GM18519 (cell line): ENCODE data around the gene CCDC126.
"Not testable (repeated sequence)": the region's sequence is repeated elsewhere in the genome, so short reads cannot be mapped to it uniquely, and the experiment has no call there.

Experiments
- ATAC-seq: cut with Tn5 transposase; IDR thresholded peaks from one replicate; pipeline ENCODE4 v1.9.1; 2021; ENCODE audit warnings: mild to moderate bottlenecking, moderate library complexity; ENCODE audit not compliant: unreplicated experiment, low FRiP score

CCDC126 gene, protein sequence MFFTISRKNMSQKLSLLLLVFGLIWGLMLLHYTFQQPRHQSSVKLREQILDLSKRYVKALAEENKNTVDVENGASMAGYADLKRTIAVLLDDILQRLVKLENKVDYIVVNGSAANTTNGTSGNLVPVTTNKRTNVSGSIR

GRCh38 chr7:23597094-23598091, at the start of gene CCDC126:
Gene CCDC126, plus strand, starts transcription at chr7:23597382. Its CDS starts 13,934 bp downstream, at chr7:23611316.
- peak; percentile 56 for ATAC-seq

DNA sequence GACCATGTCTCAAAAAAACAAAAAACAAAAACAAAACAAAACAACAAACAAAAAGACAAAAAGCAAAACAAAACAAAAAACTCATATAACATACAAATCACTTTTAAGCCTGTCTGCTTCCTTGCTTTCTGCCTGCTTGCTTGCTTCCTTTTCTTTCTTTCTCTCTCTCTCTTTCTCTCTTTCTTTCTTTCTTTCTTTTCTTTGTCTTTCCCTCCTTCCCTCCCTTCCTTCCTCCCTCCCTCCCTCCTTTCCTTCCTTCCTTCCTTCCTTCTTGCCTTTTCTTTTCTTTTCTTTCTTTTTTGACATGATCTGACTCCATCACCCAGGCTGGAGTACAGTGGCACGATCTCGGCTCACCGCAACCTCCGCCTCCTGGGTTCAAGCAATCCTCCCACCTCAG, 49.5 kb upstream of the CCDC126 start:
- no peak for ATAC-seq

GRCh38 chr7:23558303-23558702, 38.9 kb upstream of the CCDC126 start:
- ATAC-seq = no peak

DNA sequence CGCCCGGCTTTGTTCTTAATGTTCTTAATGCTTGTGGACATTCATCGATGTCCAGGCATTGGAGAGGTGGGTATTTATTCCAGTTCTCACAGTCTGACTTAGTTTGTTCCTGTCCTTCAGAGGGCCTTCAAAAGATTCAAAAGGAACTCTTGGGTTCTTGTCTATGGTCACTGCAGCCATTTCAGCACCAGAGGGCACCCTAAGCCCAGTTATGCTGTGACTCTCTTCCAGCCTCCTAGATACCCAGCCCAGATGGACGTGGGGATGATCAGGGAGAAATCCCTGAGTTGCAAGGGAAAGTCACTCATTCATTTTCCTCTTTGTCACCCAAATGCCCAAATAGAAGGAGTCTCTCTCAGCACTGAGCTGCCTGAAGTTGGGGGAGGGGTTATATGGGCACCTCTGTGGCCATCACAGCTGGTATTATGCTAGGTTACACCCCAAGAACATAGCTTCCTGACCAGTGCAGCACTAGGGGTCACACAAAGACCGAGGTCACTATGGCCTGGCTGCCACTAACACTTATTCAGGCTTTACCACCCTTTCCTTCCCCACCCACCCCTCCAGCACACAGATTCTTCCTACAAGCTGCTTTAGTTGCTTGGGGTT, 26.5 kb upstream of the CCDC126 start:
- peak; percentile 56 for ATAC-seq

GRCh38 chr7:23581975-23582374, 15.2 kb upstream of the CCDC126 start:
- ATAC-seq = not testable (repeated sequence)

GRCh38 chr7:23585304-23585703, 11.9 kb upstream of the CCDC126 start:
- not testable (repeated sequence) for ATAC-seq

GRCh38 chr7:23586159-23586558, 11.0 kb upstream of the CCDC126 start:
- ATAC-seq = no peak

GRCh38 chr7:23590529-23590928, 6.7 kb upstream of the CCDC126 start:
- no peak for ATAC-seq

- no peak for ATAC-seq
These were observed 3.5 kb upstream of the CCDC126 start for GRCh38 chr7:23593706-23594105.

- peak; percentile 70 for ATAC-seq
These were observed 2.1 kb upstream of the CCDC126 start for GRCh38 chr7:23594879-23595604.

- ATAC-seq = no peak
These were observed 1.1 kb downstream of the CCDC126 start for GRCh38 chr7:23598296-23598695.

GRCh38 chr7:23600236-23600635, 3.1 kb downstream of the CCDC126 start:
- ATAC-seq = no peak

DNA sequence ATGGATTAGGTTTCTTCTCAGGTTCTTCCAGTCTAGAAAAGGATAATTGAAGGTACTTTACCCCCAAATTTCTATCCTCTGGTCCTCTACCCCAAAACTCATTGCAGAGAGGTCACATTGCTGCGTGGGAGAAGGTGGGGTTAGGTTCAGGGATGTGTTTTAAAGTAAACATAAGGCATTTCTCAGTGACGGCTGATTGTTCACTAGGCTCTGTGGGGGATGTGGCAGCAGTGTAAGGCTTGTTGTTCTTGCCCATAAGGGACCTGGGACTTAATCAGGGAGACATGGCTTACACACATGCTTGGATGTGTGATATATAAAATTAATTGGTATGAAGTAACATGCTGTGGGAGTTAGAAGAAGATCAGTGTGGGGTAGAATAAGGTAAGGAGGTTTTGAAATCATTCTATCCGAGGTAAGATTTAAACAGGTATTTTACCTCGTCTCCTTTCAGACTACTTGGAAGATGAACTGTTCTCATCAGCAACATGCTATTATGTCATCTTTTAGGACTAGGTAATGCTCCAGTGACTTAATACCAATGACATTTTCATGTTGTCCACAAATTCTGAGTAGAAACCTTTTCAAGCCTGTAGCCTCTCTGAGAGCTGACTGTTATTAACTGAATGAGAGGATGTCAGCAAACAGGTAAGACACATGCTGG, 6.6 kb downstream of the CCDC126 start:
- no peak for ATAC-seq

DNA sequence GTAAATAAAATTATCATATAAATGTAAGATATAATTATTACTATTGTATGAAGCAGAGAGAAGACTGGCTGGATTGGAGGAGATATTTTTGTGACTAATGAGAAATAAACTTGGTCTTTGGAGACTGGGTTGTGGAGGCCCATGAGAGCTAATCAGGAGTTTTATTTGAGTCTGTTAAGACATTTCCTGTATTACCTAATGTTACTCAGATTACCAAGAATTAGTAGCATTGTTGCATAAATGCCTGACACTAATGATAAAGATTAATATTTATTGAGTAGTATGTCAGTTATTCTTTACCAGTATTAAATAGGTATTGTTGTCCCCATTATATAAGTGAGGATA, 7.1 kb downstream of the CCDC126 start:
- no peak for ATAC-seq

DNA sequence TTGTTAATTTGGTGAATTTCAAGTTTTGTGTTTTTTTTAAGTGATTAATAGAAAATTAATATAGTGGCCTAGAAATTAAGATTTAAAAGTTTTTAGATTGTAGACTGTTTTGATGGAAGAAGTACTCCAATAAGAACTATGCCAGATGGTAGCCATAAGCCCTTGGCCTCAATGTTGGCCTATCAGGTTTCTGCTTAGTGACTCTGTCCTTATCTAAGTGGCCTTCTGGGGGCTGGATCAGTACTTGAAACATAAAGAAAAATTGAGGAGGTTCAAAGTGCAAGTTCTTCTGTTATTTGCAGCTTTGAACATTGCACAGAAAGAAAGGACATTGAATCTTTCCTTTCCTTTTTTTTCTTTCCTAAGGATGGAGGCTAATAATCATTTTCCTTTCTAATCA, 9.9 kb downstream of the CCDC126 start:
- no peak for ATAC-seq

GRCh38 chr7:23607866-23608265, 10.7 kb downstream of the CCDC126 start:
- no peak for ATAC-seq

- ATAC-seq = no peak
These were observed 18.1 kb downstream of the CCDC126 start for GRCh38 chr7:23615331-23615730.

GRCh38 chr7:23616593-23616992, 19.4 kb downstream of the CCDC126 start:
- ATAC-seq = no peak

- ATAC-seq = no peak
These were observed 20.3 kb downstream of the CCDC126 start for GRCh38 chr7:23617482-23617881.

- ATAC-seq = no peak
These were observed 21.1 kb downstream of the CCDC126 start for GRCh38 chr7:23618241-23618640.
